IPS DF 6.9 (cell line): Measurements from ENCODE around the gene IGF2BP1.
"Not testable (repeated sequence)": the region's sequence is repeated elsewhere in the genome, so short reads cannot be mapped to it uniquely, and the experiment has no call there.

Source experiments
- DNase-seq: peaks from one replicate; pipeline ENCODE4 v3.0.0-alpha.2; 2013; ENCODE audit warnings: low read depth, low spot score
- H3K27ac ChIP-seq: one replicate; pipeline ENCODE4 v1.5.1; 2013; ENCODE audit warnings: low read length, control low read depth
- H3K27me3 ChIP-seq: 2 replicates; pipeline ENCODE4 v1.6.1; 2013; ENCODE audit warnings: mild to moderate bottlenecking, low read length; ENCODE audit not compliant: control insufficient read depth, insufficient read depth
- H3K36me3 ChIP-seq: 2 replicates; pipeline ENCODE4 v1.6.1; 2013; ENCODE audit warnings: low read length; ENCODE audit not compliant: control insufficient read depth, insufficient read depth
- H3K4me1 ChIP-seq: 2 replicates; pipeline ENCODE4 v1.6.1; 2013; ENCODE audit warnings: low read length; ENCODE audit not compliant: control insufficient read depth, insufficient read depth
- H3K4me3 ChIP-seq: 2 replicates; pipeline ENCODE4 v1.5.1; 2013; ENCODE audit warnings: mild to moderate bottlenecking, low read length
- H3K9me3 ChIP-seq: 2 replicates; pipeline ENCODE4 v1.6.1; 2013; ENCODE audit warnings: low read length, inconsistent platforms; ENCODE audit not compliant: control insufficient read depth, insufficient read depth
- WGBS: extraction: QIAGEN DNeasy Blood & Tissue Kit; methylation state at CpG from one replicate; pipeline ENCODE4 v1.1.7; 2013; ENCODE audit warnings: mixed read lengths, missing lambda C conversion rate; ENCODE audit not compliant: insufficient read length, insufficient coverage; 5-methylcytosine and 5-hydroxymethylcytosine counted together

Gene IGF2BP1

GRCh38 chr17:48996722-48997102, 473 bp upstream of the IGF2BP1 start:
- Histone ChIP-seq H3K4me1 (no peaks in the 10 kb centered on the region), H3K9me3 (no peaks in the 10 kb centered on the region), H3K27me3 (no peaks in the 10 kb centered on the region), H3K27ac (peak overlapping the region; percentile 44), H3K4me3 (peak overlapping the region; percentile 91; the same call in 1 of the 2 replicates), H3K36me3 (no peaks in the 10 kb centered on the region)
- WGBS = no CpG with 5 or more reads among the region's 23 CpGs
- DNase-seq = no peak

- Histone ChIP-seq H3K27ac (no peak overlapping the region), H3K4me1 (no peaks in the 10 kb centered on the region), H3K4me3 (peak overlapping the region; percentile 91), H3K9me3 (no peaks in the 10 kb centered on the region), H3K27me3 (no peaks in the 10 kb centered on the region), H3K36me3 (no peaks in the 10 kb centered on the region)
- no CpG with 5 or more reads among the region's 63 CpGs for WGBS
- no peak for DNase-seq
These were observed 822 bp downstream of the IGF2BP1 start for GRCh38 chr17:48997827-48998586.

GRCh38 chr17:48998587-48999440, 1.6 kb downstream of the IGF2BP1 start:
- no CpG with 5 or more reads among the region's 25 CpGs for WGBS
- H3K4me3 ChIP-seq = peak overlapping the region; percentile 91

GRCh38 chr17:49000943-49001342, 3.8 kb downstream of the IGF2BP1 start:
- H3K4me3 ChIP-seq = no peak overlapping the region

More at GRCh38 chr17:48998587-48999440, 1.6 kb downstream of the IGF2BP1 start:
- H3K27me3 ChIP-seq = no peaks in the 10 kb centered on the region
- H3K9me3 ChIP-seq = no peaks in the 10 kb centered on the region
- no peaks in the 10 kb centered on the region for H3K4me1 ChIP-seq
- H3K36me3 ChIP-seq = no peaks in the 10 kb centered on the region
- DNase-seq = no peak
- no peak overlapping the region for H3K27ac ChIP-seq

GRCh38 chr17:49001671-49002070, 4.5 kb downstream of the IGF2BP1 start:
- H3K27me3 ChIP-seq = no peaks in the 10 kb centered on the region
- no peaks in the 10 kb centered on the region for H3K36me3 ChIP-seq
- no peaks in the 10 kb centered on the region for H3K4me1 ChIP-seq
- no peaks in the 10 kb centered on the region for H3K9me3 ChIP-seq
- H3K4me3 ChIP-seq = no peak overlapping the region
- no peak for DNase-seq
- no peak overlapping the region for H3K27ac ChIP-seq

More at GRCh38 chr17:49000943-49001342, 3.8 kb downstream of the IGF2BP1 start:
- no CpG with 5 or more reads among the region's 1 CpG for WGBS
- Histone ChIP-seq H3K9me3 (no peaks in the 10 kb centered on the region), H3K36me3 (no peaks in the 10 kb centered on the region), H3K27ac (no peak overlapping the region), H3K4me1 (no peaks in the 10 kb centered on the region), H3K27me3 (no peaks in the 10 kb centered on the region)
- no peak for DNase-seq

GRCh38 chr17:49002331-49002730, 5.1 kb downstream of the IGF2BP1 start:
- Histone ChIP-seq H3K4me1 (peaks cover 2% of the 10 kb centered on the region; the same call in 1 of the 2 replicates), H3K27ac (no peak overlapping the region), H3K9me3 (no peaks in the 10 kb centered on the region), H3K4me3 (no peak overlapping the region), H3K36me3 (peaks cover 3% of the 10 kb centered on the region; the same call in 1 of the 2 replicates), H3K27me3 (no peaks in the 10 kb centered on the region)
- DNase-seq = no peak
- WGBS = no CpG with 5 or more reads among the region's 2 CpGs

GRCh38 chr17:49002766-49003165, 5.6 kb downstream of the IGF2BP1 start:
- no peaks in the 10 kb centered on the region for H3K27me3 ChIP-seq
- DNase-seq = no peak
- no peak overlapping the region for H3K27ac ChIP-seq
- peaks cover 3% of the 10 kb centered on the region; the same call in 1 of the 2 replicates for H3K36me3 ChIP-seq
- peaks cover 2% of the 10 kb centered on the region; the same call in 1 of the 2 replicates for H3K4me1 ChIP-seq
- no peak overlapping the region for H3K4me3 ChIP-seq
- no peaks in the 10 kb centered on the region for H3K9me3 ChIP-seq

GRCh38 chr17:49003557-49004511, 6.6 kb downstream of the IGF2BP1 start:
- no peaks in the 10 kb centered on the region for H3K9me3 ChIP-seq
- peak overlapping the region; percentile 67; the same call in 1 of the 2 replicates for H3K4me3 ChIP-seq
- no peaks in the 10 kb centered on the region for H3K27me3 ChIP-seq
- H3K36me3 ChIP-seq = peaks cover 3% of the 10 kb centered on the region; the same call in 1 of the 2 replicates
- no peak for DNase-seq
- peaks cover 2% of the 10 kb centered on the region; the same call in 1 of the 2 replicates for H3K4me1 ChIP-seq
- H3K27ac ChIP-seq = no peak overlapping the region
- WGBS = no CpG with 5 or more reads among the region's 39 CpGs

- no CpG with 5 or more reads among the region's 2 CpGs for WGBS
- Histone ChIP-seq H3K27ac (no peak overlapping the region), H3K36me3 (peaks cover 3% of the 10 kb centered on the region; the same call in 1 of the 2 replicates), H3K27me3 (no peaks in the 10 kb centered on the region), H3K4me1 (peaks cover 2% of the 10 kb centered on the region; the same call in 1 of the 2 replicates), H3K9me3 (no peaks in the 10 kb centered on the region), H3K4me3 (no peak overlapping the region)
- no peak for DNase-seq
These were observed 8.0 kb downstream of the IGF2BP1 start for GRCh38 chr17:49005140-49005539.

GRCh38 chr17:49008908-49009307, 11.7 kb downstream of the IGF2BP1 start:
- H3K9me3 ChIP-seq, H3K27ac ChIP-seq, H3K27me3 ChIP-seq, DNase-seq, H3K36me3 ChIP-seq, H3K4me3 ChIP-seq, H3K4me1 ChIP-seq: not testable (repeated sequence)
- no CpG with 5 or more reads among the region's 5 CpGs for WGBS
